ENCODE results near the gene SLC9A9. TPM values are rescaled to one million over a fixed set of nuclear protein-coding genes. Genes with fewer than 3 reads are reported as not detected.

SLC9A9 gene
- total and polyA plus RNA-seq, 9 of the 15 experiments (the other 6 are each of a cell fraction or from before 2014, with no cell fraction given), result 0.03 to 0.13 TPM; not detected in 7

DNA sequence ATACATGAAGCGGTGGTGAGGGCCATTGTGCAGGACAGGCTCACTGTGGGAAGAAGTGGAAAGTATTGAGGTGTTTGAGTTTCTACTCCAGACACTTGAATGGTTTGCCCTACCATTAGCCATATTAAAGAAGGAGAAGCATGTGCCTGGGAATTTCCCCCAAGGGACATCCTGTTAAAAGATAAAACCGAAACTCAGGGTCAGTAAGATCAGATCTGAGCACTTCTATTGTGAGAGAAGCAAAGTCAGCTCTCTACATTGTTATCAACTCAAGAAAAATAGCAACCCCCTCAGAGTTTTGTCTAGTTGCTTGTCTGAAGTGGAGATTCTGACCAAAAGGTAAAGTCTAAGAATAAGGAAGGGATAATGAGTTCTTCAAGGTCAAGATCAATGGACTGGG, 458.9 kb downstream of the SLC9A9 start (continued):
- TF ChIP-seq, protein P1, sequence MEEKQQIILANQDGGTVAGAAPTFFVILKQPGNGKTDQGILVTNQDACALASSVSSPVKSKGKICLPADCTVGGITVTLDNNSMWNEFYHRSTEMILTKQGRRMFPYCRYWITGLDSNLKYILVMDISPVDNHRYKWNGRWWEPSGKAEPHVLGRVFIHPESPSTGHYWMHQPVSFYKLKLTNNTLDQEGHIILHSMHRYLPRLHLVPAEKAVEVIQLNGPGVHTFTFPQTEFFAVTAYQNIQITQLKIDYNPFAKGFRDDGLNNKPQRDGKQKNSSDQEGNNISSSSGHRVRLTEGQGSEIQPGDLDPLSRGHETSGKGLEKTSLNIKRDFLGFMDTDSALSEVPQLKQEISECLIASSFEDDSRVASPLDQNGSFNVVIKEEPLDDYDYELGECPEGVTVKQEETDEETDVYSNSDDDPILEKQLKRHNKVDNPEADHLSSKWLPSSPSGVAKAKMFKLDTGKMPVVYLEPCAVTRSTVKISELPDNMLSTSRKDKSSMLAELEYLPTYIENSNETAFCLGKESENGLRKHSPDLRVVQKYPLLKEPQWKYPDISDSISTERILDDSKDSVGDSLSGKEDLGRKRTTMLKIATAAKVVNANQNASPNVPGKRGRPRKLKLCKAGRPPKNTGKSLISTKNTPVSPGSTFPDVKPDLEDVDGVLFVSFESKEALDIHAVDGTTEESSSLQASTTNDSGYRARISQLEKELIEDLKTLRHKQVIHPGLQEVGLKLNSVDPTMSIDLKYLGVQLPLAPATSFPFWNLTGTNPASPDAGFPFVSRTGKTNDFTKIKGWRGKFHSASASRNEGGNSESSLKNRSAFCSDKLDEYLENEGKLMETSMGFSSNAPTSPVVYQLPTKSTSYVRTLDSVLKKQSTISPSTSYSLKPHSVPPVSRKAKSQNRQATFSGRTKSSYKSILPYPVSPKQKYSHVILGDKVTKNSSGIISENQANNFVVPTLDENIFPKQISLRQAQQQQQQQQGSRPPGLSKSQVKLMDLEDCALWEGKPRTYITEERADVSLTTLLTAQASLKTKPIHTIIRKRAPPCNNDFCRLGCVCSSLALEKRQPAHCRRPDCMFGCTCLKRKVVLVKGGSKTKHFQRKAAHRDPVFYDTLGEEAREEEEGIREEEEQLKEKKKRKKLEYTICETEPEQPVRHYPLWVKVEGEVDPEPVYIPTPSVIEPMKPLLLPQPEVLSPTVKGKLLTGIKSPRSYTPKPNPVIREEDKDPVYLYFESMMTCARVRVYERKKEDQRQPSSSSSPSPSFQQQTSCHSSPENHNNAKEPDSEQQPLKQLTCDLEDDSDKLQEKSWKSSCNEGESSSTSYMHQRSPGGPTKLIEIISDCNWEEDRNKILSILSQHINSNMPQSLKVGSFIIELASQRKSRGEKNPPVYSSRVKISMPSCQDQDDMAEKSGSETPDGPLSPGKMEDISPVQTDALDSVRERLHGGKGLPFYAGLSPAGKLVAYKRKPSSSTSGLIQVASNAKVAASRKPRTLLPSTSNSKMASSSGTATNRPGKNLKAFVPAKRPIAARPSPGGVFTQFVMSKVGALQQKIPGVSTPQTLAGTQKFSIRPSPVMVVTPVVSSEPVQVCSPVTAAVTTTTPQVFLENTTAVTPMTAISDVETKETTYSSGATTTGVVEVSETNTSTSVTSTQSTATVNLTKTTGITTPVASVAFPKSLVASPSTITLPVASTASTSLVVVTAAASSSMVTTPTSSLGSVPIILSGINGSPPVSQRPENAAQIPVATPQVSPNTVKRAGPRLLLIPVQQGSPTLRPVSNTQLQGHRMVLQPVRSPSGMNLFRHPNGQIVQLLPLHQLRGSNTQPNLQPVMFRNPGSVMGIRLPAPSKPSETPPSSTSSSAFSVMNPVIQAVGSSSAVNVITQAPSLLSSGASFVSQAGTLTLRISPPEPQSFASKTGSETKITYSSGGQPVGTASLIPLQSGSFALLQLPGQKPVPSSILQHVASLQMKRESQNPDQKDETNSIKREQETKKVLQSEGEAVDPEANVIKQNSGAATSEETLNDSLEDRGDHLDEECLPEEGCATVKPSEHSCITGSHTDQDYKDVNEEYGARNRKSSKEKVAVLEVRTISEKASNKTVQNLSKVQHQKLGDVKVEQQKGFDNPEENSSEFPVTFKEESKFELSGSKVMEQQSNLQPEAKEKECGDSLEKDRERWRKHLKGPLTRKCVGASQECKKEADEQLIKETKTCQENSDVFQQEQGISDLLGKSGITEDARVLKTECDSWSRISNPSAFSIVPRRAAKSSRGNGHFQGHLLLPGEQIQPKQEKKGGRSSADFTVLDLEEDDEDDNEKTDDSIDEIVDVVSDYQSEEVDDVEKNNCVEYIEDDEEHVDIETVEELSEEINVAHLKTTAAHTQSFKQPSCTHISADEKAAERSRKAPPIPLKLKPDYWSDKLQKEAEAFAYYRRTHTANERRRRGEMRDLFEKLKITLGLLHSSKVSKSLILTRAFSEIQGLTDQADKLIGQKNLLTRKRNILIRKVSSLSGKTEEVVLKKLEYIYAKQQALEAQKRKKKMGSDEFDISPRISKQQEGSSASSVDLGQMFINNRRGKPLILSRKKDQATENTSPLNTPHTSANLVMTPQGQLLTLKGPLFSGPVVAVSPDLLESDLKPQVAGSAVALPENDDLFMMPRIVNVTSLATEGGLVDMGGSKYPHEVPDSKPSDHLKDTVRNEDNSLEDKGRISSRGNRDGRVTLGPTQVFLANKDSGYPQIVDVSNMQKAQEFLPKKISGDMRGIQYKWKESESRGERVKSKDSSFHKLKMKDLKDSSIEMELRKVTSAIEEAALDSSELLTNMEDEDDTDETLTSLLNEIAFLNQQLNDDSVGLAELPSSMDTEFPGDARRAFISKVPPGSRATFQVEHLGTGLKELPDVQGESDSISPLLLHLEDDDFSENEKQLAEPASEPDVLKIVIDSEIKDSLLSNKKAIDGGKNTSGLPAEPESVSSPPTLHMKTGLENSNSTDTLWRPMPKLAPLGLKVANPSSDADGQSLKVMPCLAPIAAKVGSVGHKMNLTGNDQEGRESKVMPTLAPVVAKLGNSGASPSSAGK (IDR thresholded peaks at IDR 0.05), result no peak
- TF ChIP-seq ZNF23 (CRISPR knock-in tag; IDR thresholded peaks at IDR 0.05) (no peak), BRD9 (IDR thresholded peaks at IDR 0.05; ENCODE audit: low read depth, partially characterized antibody) (no peak), HEY1 (CRISPR knock-in tag; IDR thresholded peaks at IDR 0.05; ENCODE audit: borderline replicate concordance) (no peak), GATAD2A (IDR thresholded peaks at IDR 0.05) (no peak), ZNF184 (CRISPR knock-in tag; IDR thresholded peaks at IDR 0.05) (no peak), PYGO2 (tag; IDR thresholded peaks at IDR 0.05) (no peak), GTF2F1 (IDR thresholded peaks at IDR 0.05; ENCODE audit: low read depth, low read length) (no peak), YY1 (IDR thresholded peaks at IDR 0.05; ENCODE audit: borderline replicate concordance in 1 of 3, control insufficient read depth in 1 of 3, extremely low read depth in 1 of 3, insufficient read depth in 3 of 3, insufficient read length in 1 of 3, insufficient replicate concordance in 2 of 3, low read depth in 1 of 3, low read length in 2 of 3) (no peak)
- TF ChIP-seq, protein P2, sequence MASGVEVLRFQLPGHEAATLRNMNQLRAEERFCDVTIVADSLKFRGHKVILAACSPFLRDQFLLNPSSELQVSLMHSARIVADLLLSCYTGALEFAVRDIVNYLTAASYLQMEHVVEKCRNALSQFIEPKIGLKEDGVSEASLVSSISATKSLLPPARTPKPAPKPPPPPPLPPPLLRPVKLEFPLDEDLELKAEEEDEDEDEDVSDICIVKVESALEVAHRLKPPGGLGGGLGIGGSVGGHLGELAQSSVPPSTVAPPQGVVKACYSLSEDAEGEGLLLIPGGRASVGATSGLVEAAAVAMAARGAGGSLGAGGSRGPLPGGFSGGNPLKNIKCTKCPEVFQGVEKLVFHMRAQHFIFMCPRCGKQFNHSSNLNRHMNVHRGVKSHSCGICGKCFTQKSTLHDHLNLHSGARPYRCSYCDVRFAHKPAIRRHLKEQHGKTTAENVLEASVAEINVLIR (CRISPR knock-in tag; IDR thresholded peaks at IDR 0.05), result no peak
- TF ChIP-seq, protein P3, sequence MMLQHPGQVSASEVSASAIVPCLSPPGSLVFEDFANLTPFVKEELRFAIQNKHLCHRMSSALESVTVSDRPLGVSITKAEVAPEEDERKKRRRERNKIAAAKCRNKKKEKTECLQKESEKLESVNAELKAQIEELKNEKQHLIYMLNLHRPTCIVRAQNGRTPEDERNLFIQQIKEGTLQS (IDR thresholded peaks at IDR 0.05), result no peak
- TF ChIP-seq, protein P3 (CRISPR knock-in tag; conservative IDR thresholded peaks at IDR 0.05), result no peak
- TF ChIP-seq, protein P4, sequence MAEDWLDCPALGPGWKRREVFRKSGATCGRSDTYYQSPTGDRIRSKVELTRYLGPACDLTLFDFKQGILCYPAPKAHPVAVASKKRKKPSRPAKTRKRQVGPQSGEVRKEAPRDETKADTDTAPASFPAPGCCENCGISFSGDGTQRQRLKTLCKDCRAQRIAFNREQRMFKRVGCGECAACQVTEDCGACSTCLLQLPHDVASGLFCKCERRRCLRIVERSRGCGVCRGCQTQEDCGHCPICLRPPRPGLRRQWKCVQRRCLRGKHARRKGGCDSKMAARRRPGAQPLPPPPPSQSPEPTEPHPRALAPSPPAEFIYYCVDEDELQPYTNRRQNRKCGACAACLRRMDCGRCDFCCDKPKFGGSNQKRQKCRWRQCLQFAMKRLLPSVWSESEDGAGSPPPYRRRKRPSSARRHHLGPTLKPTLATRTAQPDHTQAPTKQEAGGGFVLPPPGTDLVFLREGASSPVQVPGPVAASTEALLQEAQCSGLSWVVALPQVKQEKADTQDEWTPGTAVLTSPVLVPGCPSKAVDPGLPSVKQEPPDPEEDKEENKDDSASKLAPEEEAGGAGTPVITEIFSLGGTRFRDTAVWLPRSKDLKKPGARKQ (CRISPR knock-in tag; IDR thresholded peaks at IDR 0.05), result no peak
